ENCODE results near the gene CNTN4. TPM values are rescaled to one million over a fixed set of nuclear protein-coding genes. Genes with fewer than 3 reads are reported as not detected.

The CNTN4 gene
- total RNA-seq, 1 experiment from 2014 or later = 1.6 TPM

- Histone ChIP-seq H4K91ac (ENCODE audit: insufficient read length, low read depth, low read length) (no peak overlapping the region), H3K9me3 (ENCODE audit: control insufficient read depth, low read depth, low read length) (no peaks in the 10 kb centered on the region), H3K4me2 (ENCODE audit: insufficient read depth, insufficient read length, low read length) (no peak overlapping the region), H3K9ac (ENCODE audit: extremely low read depth, insufficient read length, low read length) (no peak overlapping the region), H3K4ac (ENCODE audit: low read depth, low read length) (no peak overlapping the region), H2AFZ (ENCODE audit: low read length) (no peak overlapping the region), H3K4me1 (ENCODE audit: insufficient read depth, low read length) (no peaks in the 10 kb centered on the region), H3K27me3 (ENCODE audit: insufficient read depth, low read length) (no peaks in the 10 kb centered on the region), H3K79me1 (ENCODE audit: insufficient read depth, low read depth, low read length, poor library complexity, severe bottlenecking) (no peaks in the 10 kb centered on the region), H2AK5ac (ENCODE audit: insufficient read length, low read length) (no peak overlapping the region), H3K56ac (ENCODE audit: insufficient read length, low read depth, low read length) (no peak overlapping the region), H2BK15ac (ENCODE audit: low read depth, low read length) (no peak overlapping the region), H3K23ac (ENCODE audit: insufficient read length, low read depth, low read length) (no peak overlapping the region), H3K18ac (ENCODE audit: insufficient read length, low read depth, low read length) (no peak overlapping the region), H4K5ac (ENCODE audit: insufficient read length, low read depth, low read length) (no peak overlapping the region), H4K8ac (replicated peaks; ENCODE audit: insufficient read length, low read depth, low read length) (no peak overlapping the region), H3K27ac (ENCODE audit: insufficient read length, low read depth, low read length) (no peak overlapping the region), H3T11ph (ENCODE audit: low read length) (no peak overlapping the region), H3K23me2 (ENCODE audit: insufficient read length, low read depth, low read length, poor library complexity, severe bottlenecking) (no peaks in the 10 kb centered on the region), H2BK20ac (ENCODE audit: low read depth, low read length, poor library complexity, severe bottlenecking) (no peak overlapping the region), H2BK12ac (ENCODE audit: insufficient read length, low read depth, low read length) (no peak overlapping the region), H4K20me1 (ENCODE audit: control insufficient read depth, insufficient read depth, insufficient read length) (no peaks in the 10 kb centered on the region), H2BK5ac (ENCODE audit: insufficient read length, low read length) (no peak overlapping the region), H3K14ac (ENCODE audit: insufficient read depth, low read length) (no peak overlapping the region), H2BK120ac (ENCODE audit: low read depth, low read length, poor library complexity, severe bottlenecking) (no peak overlapping the region), H3K79me2 (ENCODE audit: insufficient read depth, low read length) (no peaks in the 10 kb centered on the region)
- Mint-ChIP-seq H3K4me3 (no peak overlapping the region), H3K27ac (no peak overlapping the region), H3K27me3 (ENCODE audit: low read depth) (no peaks in the 10 kb centered on the region), H3K36me3 (ENCODE audit: insufficient read depth in 1 of 3, low read depth in 3 of 3) (no peaks in the 10 kb centered on the region), H3K4me1 (no peaks in the 10 kb centered on the region), H3K9me3 (no peaks in the 10 kb centered on the region)
- WGBS (ENCODE audit: extremely low coverage, insufficient read length, low lambda C conversion rate) = no CpG with 5 or more reads among the region's 2 CpGs
- no peak for DNase-seq
- TF ChIP-seq CTCF (conservative IDR thresholded peaks at IDR 0.05) = no peak
Observed at GRCh38 chr3:2889736-2890135, 791.1 kb downstream of the CNTN4 start.

All from H9 (cell line).